WTC11 (cell line): ENCODE results near the gene TCHH. TPM values are rescaled to one million over a fixed set of nuclear protein-coding genes. Genes with fewer than 3 reads are reported as not detected.

ENCODE experiments used
- ATAC-seq: fragments of 200-7000 bp; cut with Tn5 transposase; 2 replicates; pipeline ENCODE4 v1.10.0; 2021; ENCODE audit warnings: mild to moderate bottlenecking, moderate library complexity
- Bru-seq: library from RNA; stranded (reverse); fragments of 400-500 nt; gene quantifications from one replicate; lab custom pipeline; 2021; lab: Mats Ljungman, UMichigan
- CTCF ChIA-PET: fragments of 300-600 bp; sonication (Branson Sonifier 250); formaldehyde crosslinking; loops from one replicate; lab custom pipeline; 2021; ENCODE audit warnings: antibody characterized with exemption; lab: Charles Lee
- POLR2A ChIA-PET: fragments of 350-600 bp; sonication (Branson Sonifier 250); formaldehyde crosslinking; loops from one replicate; lab custom pipeline; 2021; ENCODE audit warnings: antibody characterized with exemption; lab: Charles Lee
- DNase-seq: peaks from one replicate; pipeline ENCODE4 v3.0.0; 2021; ENCODE audit warnings: low spot score
- H3K27ac Mint-ChIP-seq: 2 replicates; pipeline ENCODE4 v1.8.0; 2021; ENCODE audit warnings: mixed read lengths
- H3K27me3 Mint-ChIP-seq: 2 replicates; pipeline ENCODE4 v1.8.0; 2021; ENCODE audit warnings: low read depth, mild to moderate bottlenecking, moderate library complexity, mixed read lengths
- H3K36me3 Mint-ChIP-seq: 2 replicates; pipeline ENCODE4 v1.8.0; 2021; ENCODE audit warnings: mixed read lengths
- H3K4me1 Mint-ChIP-seq: 2 replicates; pipeline ENCODE4 v1.8.0; 2022; ENCODE audit warnings: mixed read lengths
- H3K4me3 Mint-ChIP-seq: 2 replicates; pipeline ENCODE4 v1.8.0; 2021; ENCODE audit warnings: mild to moderate bottlenecking, moderate library complexity, mixed read lengths
- H3K9me3 Mint-ChIP-seq: 2 replicates; pipeline ENCODE4 v1.8.0; 2021; ENCODE audit warnings: mixed read lengths
- CREM ChIP-seq: sonication (generic); formaldehyde crosslinking; IDR thresholded peaks from 2 replicates; pipeline ENCODE4 v1.8.1; 2022; ENCODE audit warnings: mild to moderate bottlenecking, missing genetic modification reagents, moderate library complexity
- HMGA2 ChIP-seq: fragments of 250-450 bp; sonication (Bioruptor Pico); IDR thresholded peaks from 2 replicates; pipeline ENCODE4 v1.4.0; 2021; ENCODE audit warnings: mild to moderate bottlenecking, moderate library complexity
- NFYB ChIP-seq: sonication (generic); formaldehyde crosslinking; conservative IDR thresholded peaks from 2 replicates; pipeline ENCODE4 v1.8.0; 2022; ENCODE audit warnings: low read depth, missing genetic modification reagents
- SMAD4 ChIP-seq: sonication (generic); formaldehyde crosslinking; IDR thresholded peaks from 2 replicates; pipeline ENCODE4 v1.8.0; 2022; ENCODE audit warnings: mild to moderate bottlenecking, missing genetic modification reagents
- TEAD1 ChIP-seq: sonication (generic); formaldehyde crosslinking; IDR thresholded peaks from 2 replicates; pipeline ENCODE4 v1.8.0; 2022; ENCODE audit warnings: mild to moderate bottlenecking, missing genetic modification reagents
- ZNF317 ChIP-seq: sonication (generic); formaldehyde crosslinking; IDR thresholded peaks from 2 replicates; pipeline ENCODE4 v1.8.1; 2023; ENCODE audit warnings: low read depth, mild to moderate bottlenecking, moderate library complexity, missing genetic modification reagents, borderline replicate concordance
- long read RNA-seq, 3 experiments: library from RNA in 1 of 3; library from capped mRNA in 1 of 3; library from polyadenylated mRNA in 1 of 3; unstranded in 2 of 3; stranded (forward) in 1 of 3; transcript quantifications; one replicate each; pipeline ENCODE4 v2.0.0, GENCODE V29; 2021
- total RNA-seq: library from RNA; stranded (reverse); gene quantifications from 3 replicates; pipeline ENCODE4 v1.2.3, GENCODE V29; 2021
- TF ChIP-seq, protein P1 (sequence below): fragments of 250-450 bp; sonication (Bioruptor Pico); IDR thresholded peaks from 2 replicates; pipeline ENCODE4 v1.8.0; 2021; ENCODE audit warnings: mild to moderate bottlenecking
- TF ChIP-seq, protein P2 (sequence below): sonication (generic); formaldehyde crosslinking; IDR thresholded peaks from 2 replicates; pipeline ENCODE4 v1.8.0; 2023; ENCODE audit warnings: missing genetic modification reagents, mild to moderate bottlenecking, borderline replicate concordance
- TF ChIP-seq, protein P3 (sequence below): sonication (generic); formaldehyde crosslinking; IDR thresholded peaks from 2 replicates; pipeline ENCODE4 v1.8.0; 2023; ENCODE audit warnings: mild to moderate bottlenecking, missing genetic modification reagents
- TF ChIP-seq, protein P4 (sequence below): sonication (generic); formaldehyde crosslinking; IDR thresholded peaks from 2 replicates; pipeline ENCODE4 v1.8.1; 2022; ENCODE audit warnings: mild to moderate bottlenecking, missing genetic modification reagents, moderate library complexity, borderline replicate concordance
- TF ChIP-seq, protein P5 (sequence below): sonication (generic); formaldehyde crosslinking; IDR thresholded peaks from 2 replicates; pipeline ENCODE4 v1.8.0; 2022; ENCODE audit warnings: mild to moderate bottlenecking, missing genetic modification reagents

Gene TCHH, protein sequence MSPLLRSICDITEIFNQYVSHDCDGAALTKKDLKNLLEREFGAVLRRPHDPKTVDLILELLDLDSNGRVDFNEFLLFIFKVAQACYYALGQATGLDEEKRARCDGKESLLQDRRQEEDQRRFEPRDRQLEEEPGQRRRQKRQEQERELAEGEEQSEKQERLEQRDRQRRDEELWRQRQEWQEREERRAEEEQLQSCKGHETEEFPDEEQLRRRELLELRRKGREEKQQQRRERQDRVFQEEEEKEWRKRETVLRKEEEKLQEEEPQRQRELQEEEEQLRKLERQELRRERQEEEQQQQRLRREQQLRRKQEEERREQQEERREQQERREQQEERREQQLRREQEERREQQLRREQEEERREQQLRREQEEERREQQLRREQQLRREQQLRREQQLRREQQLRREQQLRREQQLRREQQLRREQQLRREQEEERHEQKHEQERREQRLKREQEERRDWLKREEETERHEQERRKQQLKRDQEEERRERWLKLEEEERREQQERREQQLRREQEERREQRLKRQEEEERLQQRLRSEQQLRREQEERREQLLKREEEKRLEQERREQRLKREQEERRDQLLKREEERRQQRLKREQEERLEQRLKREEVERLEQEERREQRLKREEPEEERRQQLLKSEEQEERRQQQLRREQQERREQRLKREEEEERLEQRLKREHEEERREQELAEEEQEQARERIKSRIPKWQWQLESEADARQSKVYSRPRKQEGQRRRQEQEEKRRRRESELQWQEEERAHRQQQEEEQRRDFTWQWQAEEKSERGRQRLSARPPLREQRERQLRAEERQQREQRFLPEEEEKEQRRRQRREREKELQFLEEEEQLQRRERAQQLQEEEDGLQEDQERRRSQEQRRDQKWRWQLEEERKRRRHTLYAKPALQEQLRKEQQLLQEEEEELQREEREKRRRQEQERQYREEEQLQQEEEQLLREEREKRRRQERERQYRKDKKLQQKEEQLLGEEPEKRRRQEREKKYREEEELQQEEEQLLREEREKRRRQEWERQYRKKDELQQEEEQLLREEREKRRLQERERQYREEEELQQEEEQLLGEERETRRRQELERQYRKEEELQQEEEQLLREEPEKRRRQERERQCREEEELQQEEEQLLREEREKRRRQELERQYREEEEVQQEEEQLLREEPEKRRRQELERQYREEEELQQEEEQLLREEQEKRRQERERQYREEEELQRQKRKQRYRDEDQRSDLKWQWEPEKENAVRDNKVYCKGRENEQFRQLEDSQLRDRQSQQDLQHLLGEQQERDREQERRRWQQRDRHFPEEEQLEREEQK (N-terminal part only)
- total RNA-seq (0.02 to 0.05 TPM (median 0.04 TPM) in 3 replicates), Bru-seq, nascent RNA (percentile 20 among the genes with signal in this experiment)
- long read RNA-seq, experiment 1, partial matches to known transcripts, result 0 of 1 reads
- long read RNA-seq, experiment 1, other reads (novel, unspliced or antisense), result 1 of 1 reads
- long read RNA-seq, experiment 2, result 0 reads
- long read RNA-seq, experiment 3, partial matches to known transcripts, result 0 of 1 reads
- long read RNA-seq, experiment 3, other reads (novel, unspliced or antisense), result 1 of 1 reads

DNA sequence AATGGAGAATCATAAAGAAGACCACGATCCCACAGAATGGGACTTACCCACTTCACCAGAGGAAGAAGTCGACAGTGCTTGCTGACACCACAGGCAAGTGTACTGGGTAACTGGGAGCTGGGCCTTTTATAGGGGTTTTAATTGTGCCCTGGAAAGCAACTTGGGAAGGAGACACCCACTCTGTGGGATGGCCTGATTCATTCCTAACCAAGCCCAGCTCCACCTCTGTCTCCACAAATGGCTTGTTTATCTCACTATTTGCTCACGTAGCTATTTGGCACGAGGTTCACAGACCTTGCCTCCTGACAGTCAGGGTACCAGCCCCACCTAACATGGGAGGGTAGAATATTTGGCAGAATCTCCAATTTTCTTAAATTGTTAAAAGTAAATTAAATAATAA, at the start of gene TCHH:
Gene TCHH (minus strand): TSS at position 101 of the 400 bp plus-strand sequence. CDS start 1,364 bp downstream, outside the sequence.
- no peak for ATAC-seq
- Mint-ChIP-seq H3K27me3 (peaks cover 24% of the 10 kb centered on the region), H3K36me3 (peaks cover 7% of the 10 kb centered on the region; the same call in 1 of the 2 replicates), H3K4me1 (no peaks in the 10 kb centered on the region), H3K27ac (no peak within 1 kb of the TSS), H3K4me3 (no peak within 1 kb of the TSS), H3K9me3 (peaks cover 22% of the 10 kb centered on the region)
- ChIA-PET POLR2A (no interaction called here), CTCF (no interaction called here)
- DNase-seq, result no peak
- TF ChIP-seq TEAD1 (CRISPR knock-in tag), result no peak

DNA sequence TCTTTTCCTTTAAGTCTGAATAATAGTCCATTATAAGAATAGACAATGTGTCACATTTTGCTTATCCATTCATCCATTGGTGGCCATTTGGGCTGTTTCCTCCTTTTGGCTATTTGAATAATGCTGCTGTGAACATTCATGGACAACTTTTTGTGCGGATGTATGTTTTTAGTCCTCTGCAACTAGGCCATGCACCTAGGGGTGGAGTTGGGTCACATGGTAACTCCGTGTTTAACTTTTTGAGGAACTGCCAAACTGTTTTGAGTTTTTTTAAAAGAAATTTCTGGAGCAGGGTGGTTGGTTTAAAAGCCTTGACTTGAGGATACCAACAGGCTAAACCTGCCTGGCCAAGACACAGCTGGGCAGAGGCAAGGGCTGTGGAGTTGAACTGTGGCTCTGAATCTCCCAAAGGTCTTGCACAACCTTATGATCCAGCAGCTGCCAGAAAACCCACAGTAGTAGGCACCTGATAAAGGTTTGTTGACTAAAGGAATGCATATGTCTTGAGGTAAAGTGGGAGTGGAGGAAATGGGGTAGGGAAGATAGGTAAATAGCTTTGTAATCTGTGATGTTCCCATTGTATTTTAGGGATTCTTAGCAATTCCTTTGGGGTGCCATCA, 49.4 kb upstream of the TCHH start:
- H3K27me3 Mint-ChIP-seq, result peaks cover 14% of the 10 kb centered on the region
- ChIA-PET CTCF (interaction anchor here (0.6 kb wide), 1 partner anchor 693 kb away, joined by 3 read pairs; no protein-coding TSS in a partner anchor), POLR2A (no interaction called here)
- ATAC-seq (no peak), DNase-seq (no peak)
- no peak overlapping the region for H3K4me3 Mint-ChIP-seq
- TF ChIP-seq, protein P1, sequence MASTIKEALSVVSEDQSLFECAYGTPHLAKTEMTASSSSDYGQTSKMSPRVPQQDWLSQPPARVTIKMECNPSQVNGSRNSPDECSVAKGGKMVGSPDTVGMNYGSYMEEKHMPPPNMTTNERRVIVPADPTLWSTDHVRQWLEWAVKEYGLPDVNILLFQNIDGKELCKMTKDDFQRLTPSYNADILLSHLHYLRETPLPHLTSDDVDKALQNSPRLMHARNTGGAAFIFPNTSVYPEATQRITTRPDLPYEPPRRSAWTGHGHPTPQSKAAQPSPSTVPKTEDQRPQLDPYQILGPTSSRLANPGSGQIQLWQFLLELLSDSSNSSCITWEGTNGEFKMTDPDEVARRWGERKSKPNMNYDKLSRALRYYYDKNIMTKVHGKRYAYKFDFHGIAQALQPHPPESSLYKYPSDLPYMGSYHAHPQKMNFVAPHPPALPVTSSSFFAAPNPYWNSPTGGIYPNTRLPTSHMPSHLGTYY (CRISPR knock-in tag), result no peak
- TF ChIP-seq NFYB (CRISPR knock-in tag) (no peak), CREM (CRISPR knock-in tag) (no peak), HMGA2 (CRISPR knock-in tag) (no peak)
- TF ChIP-seq, protein P2, sequence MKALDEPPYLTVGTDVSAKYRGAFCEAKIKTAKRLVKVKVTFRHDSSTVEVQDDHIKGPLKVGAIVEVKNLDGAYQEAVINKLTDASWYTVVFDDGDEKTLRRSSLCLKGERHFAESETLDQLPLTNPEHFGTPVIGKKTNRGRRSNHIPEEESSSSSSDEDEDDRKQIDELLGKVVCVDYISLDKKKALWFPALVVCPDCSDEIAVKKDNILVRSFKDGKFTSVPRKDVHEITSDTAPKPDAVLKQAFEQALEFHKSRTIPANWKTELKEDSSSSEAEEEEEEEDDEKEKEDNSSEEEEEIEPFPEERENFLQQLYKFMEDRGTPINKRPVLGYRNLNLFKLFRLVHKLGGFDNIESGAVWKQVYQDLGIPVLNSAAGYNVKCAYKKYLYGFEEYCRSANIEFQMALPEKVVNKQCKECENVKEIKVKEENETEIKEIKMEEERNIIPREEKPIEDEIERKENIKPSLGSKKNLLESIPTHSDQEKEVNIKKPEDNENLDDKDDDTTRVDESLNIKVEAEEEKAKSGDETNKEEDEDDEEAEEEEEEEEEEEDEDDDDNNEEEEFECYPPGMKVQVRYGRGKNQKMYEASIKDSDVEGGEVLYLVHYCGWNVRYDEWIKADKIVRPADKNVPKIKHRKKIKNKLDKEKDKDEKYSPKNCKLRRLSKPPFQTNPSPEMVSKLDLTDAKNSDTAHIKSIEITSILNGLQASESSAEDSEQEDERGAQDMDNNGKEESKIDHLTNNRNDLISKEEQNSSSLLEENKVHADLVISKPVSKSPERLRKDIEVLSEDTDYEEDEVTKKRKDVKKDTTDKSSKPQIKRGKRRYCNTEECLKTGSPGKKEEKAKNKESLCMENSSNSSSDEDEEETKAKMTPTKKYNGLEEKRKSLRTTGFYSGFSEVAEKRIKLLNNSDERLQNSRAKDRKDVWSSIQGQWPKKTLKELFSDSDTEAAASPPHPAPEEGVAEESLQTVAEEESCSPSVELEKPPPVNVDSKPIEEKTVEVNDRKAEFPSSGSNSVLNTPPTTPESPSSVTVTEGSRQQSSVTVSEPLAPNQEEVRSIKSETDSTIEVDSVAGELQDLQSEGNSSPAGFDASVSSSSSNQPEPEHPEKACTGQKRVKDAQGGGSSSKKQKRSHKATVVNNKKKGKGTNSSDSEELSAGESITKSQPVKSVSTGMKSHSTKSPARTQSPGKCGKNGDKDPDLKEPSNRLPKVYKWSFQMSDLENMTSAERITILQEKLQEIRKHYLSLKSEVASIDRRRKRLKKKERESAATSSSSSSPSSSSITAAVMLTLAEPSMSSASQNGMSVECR (CRISPR knock-in tag), result no peak
- no peak overlapping the region for H3K27ac Mint-ChIP-seq
- no peaks in the 10 kb centered on the region for H3K4me1 Mint-ChIP-seq
- peaks cover 27% of the 10 kb centered on the region for H3K36me3 Mint-ChIP-seq
- H3K9me3 Mint-ChIP-seq, result peaks cover 88% of the 10 kb centered on the region

DNA sequence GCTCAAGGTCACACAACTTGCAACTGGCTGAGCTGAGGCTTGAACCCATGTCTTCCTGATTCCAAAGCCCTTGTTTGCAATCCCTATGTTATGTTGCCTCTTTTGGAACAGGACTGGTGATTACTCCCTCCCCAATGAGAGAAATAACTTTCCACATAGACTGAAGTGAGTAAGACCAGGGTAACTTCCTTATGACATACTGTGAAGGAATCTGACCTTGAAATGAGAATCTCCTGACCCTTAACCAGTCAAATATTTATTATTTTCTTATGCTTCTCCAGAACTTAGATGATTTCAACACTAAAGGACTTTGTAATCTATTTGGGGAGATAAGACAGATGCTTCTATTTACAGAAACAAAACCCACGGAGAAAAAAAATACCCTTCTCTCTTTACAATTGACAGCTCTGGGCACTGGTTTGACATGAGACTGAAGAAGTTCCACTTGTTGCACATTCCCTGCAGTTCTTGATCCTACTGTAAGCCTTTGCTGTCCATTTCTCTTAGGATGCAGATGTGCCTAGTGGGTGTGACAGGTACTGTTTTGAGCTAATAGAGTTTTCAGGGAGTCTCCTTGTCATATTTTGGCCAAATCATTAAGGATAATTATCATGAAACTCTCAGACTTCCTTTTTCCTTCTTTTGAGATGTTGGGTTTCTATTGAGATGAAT, 47.7 kb upstream of the TCHH start:
- ATAC-seq (no peak), DNase-seq (no peak)
- Mint-ChIP-seq H3K4me1 (no peaks in the 10 kb centered on the region), H3K36me3 (peaks cover 25% of the 10 kb centered on the region), H3K9me3 (peaks cover 84% of the 10 kb centered on the region), H3K27ac (no peak overlapping the region), H3K4me3 (no peak overlapping the region), H3K27me3 (peaks cover 14% of the 10 kb centered on the region)
- ChIA-PET CTCF (no interaction called here), POLR2A (no interaction called here)
- no peak for TF ChIP-seq NFYB (CRISPR knock-in tag)
- TF ChIP-seq, protein P3, sequence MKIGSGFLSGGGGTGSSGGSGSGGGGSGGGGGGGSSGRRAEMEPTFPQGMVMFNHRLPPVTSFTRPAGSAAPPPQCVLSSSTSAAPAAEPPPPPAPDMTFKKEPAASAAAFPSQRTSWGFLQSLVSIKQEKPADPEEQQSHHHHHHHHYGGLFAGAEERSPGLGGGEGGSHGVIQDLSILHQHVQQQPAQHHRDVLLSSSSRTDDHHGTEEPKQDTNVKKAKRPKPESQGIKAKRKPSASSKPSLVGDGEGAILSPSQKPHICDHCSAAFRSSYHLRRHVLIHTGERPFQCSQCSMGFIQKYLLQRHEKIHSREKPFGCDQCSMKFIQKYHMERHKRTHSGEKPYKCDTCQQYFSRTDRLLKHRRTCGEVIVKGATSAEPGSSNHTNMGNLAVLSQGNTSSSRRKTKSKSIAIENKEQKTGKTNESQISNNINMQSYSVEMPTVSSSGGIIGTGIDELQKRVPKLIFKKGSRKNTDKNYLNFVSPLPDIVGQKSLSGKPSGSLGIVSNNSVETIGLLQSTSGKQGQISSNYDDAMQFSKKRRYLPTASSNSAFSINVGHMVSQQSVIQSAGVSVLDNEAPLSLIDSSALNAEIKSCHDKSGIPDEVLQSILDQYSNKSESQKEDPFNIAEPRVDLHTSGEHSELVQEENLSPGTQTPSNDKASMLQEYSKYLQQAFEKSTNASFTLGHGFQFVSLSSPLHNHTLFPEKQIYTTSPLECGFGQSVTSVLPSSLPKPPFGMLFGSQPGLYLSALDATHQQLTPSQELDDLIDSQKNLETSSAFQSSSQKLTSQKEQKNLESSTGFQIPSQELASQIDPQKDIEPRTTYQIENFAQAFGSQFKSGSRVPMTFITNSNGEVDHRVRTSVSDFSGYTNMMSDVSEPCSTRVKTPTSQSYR (CRISPR knock-in tag), result no peak
- no peak for TF ChIP-seq SMAD4 (CRISPR knock-in tag)
- TF ChIP-seq ZNF317 (CRISPR knock-in tag), result no peak
- TF ChIP-seq, protein P4, sequence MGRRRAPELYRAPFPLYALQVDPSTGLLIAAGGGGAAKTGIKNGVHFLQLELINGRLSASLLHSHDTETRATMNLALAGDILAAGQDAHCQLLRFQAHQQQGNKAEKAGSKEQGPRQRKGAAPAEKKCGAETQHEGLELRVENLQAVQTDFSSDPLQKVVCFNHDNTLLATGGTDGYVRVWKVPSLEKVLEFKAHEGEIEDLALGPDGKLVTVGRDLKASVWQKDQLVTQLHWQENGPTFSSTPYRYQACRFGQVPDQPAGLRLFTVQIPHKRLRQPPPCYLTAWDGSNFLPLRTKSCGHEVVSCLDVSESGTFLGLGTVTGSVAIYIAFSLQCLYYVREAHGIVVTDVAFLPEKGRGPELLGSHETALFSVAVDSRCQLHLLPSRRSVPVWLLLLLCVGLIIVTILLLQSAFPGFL (CRISPR knock-in tag), result no peak
- TF ChIP-seq, protein P5, sequence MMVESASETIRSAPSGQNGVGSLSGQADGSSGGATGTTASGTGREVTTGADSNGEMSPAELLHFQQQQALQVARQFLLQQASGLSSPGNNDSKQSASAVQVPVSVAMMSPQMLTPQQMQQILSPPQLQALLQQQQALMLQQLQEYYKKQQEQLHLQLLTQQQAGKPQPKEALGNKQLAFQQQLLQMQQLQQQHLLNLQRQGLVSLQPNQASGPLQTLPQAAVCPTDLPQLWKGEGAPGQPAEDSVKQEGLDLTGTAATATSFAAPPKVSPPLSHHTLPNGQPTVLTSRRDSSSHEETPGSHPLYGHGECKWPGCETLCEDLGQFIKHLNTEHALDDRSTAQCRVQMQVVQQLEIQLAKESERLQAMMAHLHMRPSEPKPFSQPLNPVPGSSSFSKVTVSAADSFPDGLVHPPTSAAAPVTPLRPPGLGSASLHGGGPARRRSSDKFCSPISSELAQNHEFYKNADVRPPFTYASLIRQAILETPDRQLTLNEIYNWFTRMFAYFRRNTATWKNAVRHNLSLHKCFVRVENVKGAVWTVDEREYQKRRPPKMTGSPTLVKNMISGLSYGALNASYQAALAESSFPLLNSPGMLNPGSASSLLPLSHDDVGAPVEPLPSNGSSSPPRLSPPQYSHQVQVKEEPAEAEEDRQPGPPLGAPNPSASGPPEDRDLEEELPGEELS (CRISPR knock-in tag), result no peak
